HepG2 (cell line): Measurements from ENCODE around the gene PLA2G7.

ENCODE experiments used
- ARNT ChIP-seq: fragments of 450-650 bp; IDR thresholded peaks from 2 replicates; pipeline ENCODE4 v1.6.1; 2017
- FLYWCH1 ChIP-seq: sonication (generic); formaldehyde crosslinking; IDR thresholded peaks from 2 replicates; pipeline ENCODE4 v1.8.1; 2023; ENCODE audit warnings: mild to moderate bottlenecking, missing genetic modification reagents
- FOXA3 ChIP-seq: IDR thresholded peaks from 2 replicates; pipeline ENCODE4 v1.6.1; 2016; ENCODE audit warnings: missing genetic modification reagents, missing compliant biosample characterization
- JUND ChIP-seq: sonication (generic); formaldehyde crosslinking; IDR thresholded peaks from 2 replicates; pipeline ENCODE4 v1.8.0; 2022; ENCODE audit warnings: mild to moderate bottlenecking, missing genetic modification reagents
- PAWR ChIP-seq: sonication (generic); formaldehyde crosslinking; IDR thresholded peaks from 2 replicates; pipeline ENCODE4 v1.4.0; 2020; ENCODE audit warnings: missing genetic modification reagents, mild to moderate bottlenecking, borderline replicate concordance
- ZNF24 ChIP-seq: fragments of 450-650 bp; IDR thresholded peaks from 2 replicates; pipeline ENCODE4 v1.6.1; 2017; ENCODE audit warnings: antibody characterized with exemption, mild to moderate bottlenecking
- ZNF543 ChIP-seq: sonication (generic); formaldehyde crosslinking; IDR thresholded peaks from 2 replicates; pipeline ENCODE4 v1.4.0; 2020; ENCODE audit warnings: mild to moderate bottlenecking, missing genetic modification reagents
- TF ChIP-seq, protein P1 (sequence below): sonication (generic); formaldehyde crosslinking; IDR thresholded peaks from 2 replicates; pipeline ENCODE4 v1.4.0; 2020; ENCODE audit warnings: missing genetic modification reagents
- TF ChIP-seq, protein P2 (sequence below): sonication (generic); formaldehyde crosslinking; IDR thresholded peaks from 2 replicates; pipeline ENCODE4 v1.4.0; 2020; ENCODE audit warnings: missing genetic modification reagents, mild to moderate bottlenecking, borderline replicate concordance
- TF ChIP-seq, protein P3 (sequence below): sonication (generic); formaldehyde crosslinking; IDR thresholded peaks from 2 replicates; pipeline ENCODE4 v1.8.1; 2022; ENCODE audit warnings: low read depth, mild to moderate bottlenecking, missing genetic modification reagents
- TF ChIP-seq, protein P4 (sequence below): sonication (generic); formaldehyde crosslinking; IDR thresholded peaks from 2 replicates; pipeline ENCODE4 v1.5.0; 2020; ENCODE audit warnings: mild to moderate bottlenecking, missing genetic modification reagents, moderate library complexity

DNA sequence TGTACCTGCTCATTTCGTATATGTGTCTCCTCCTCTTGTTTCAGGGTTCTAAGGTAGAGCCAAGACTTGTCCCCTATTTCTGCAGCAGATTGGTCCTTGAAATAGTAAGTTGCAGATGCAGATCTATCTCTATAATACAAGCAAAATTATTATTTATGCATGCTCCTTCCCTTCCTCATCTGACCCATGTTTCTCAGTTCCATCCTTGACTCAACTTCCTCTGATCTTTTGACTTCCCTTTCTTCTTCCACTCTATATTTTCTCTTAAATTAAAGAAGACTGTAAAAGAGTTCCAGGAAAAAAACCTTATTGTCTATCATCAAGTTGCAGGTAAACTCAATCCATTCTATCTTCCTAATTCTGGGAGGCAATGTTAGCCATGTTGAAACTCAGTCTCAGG lies 23.7 kb downstream of the PLA2G7 start:
- TF ChIP-seq, protein P1, sequence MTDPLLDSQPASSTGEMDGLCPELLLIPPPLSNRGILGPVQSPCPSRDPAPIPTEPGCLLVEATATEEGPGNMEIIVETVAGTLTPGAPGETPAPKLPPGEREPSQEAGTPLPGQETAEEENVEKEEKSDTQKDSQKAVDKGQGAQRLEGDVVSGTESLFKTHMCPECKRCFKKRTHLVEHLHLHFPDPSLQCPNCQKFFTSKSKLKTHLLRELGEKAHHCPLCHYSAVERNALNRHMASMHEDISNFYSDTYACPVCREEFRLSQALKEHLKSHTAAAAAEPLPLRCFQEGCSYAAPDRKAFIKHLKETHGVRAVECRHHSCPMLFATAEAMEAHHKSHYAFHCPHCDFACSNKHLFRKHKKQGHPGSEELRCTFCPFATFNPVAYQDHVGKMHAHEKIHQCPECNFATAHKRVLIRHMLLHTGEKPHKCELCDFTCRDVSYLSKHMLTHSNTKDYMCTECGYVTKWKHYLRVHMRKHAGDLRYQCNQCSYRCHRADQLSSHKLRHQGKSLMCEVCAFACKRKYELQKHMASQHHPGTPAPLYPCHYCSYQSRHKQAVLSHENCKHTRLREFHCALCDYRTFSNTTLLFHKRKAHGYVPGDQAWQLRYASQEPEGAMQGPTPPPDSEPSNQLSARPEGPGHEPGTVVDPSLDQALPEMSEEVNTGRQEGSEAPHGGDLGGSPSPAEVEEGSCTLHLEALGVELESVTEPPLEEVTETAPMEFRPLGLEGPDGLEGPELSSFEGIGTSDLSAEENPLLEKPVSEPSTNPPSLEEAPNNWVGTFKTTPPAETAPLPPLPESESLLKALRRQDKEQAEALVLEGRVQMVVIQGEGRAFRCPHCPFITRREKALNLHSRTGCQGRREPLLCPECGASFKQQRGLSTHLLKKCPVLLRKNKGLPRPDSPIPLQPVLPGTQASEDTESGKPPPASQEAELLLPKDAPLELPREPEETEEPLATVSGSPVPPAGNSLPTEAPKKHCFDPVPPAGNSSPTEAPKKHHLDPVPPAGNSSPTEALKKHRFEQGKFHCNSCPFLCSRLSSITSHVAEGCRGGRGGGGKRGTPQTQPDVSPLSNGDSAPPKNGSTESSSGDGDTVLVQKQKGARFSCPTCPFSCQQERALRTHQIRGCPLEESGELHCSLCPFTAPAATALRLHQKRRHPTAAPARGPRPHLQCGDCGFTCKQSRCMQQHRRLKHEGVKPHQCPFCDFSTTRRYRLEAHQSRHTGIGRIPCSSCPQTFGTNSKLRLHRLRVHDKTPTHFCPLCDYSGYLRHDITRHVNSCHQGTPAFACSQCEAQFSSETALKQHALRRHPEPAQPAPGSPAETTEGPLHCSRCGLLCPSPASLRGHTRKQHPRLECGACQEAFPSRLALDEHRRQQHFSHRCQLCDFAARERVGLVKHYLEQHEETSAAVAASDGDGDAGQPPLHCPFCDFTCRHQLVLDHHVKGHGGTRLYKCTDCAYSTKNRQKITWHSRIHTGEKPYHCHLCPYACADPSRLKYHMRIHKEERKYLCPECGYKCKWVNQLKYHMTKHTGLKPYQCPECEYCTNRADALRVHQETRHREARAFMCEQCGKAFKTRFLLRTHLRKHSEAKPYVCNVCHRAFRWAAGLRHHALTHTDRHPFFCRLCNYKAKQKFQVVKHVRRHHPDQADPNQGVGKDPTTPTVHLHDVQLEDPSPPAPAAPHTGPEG (CRISPR knock-in tag): no peak
- TF ChIP-seq ZNF543 (CRISPR knock-in tag): no peak
- TF ChIP-seq, protein P2, sequence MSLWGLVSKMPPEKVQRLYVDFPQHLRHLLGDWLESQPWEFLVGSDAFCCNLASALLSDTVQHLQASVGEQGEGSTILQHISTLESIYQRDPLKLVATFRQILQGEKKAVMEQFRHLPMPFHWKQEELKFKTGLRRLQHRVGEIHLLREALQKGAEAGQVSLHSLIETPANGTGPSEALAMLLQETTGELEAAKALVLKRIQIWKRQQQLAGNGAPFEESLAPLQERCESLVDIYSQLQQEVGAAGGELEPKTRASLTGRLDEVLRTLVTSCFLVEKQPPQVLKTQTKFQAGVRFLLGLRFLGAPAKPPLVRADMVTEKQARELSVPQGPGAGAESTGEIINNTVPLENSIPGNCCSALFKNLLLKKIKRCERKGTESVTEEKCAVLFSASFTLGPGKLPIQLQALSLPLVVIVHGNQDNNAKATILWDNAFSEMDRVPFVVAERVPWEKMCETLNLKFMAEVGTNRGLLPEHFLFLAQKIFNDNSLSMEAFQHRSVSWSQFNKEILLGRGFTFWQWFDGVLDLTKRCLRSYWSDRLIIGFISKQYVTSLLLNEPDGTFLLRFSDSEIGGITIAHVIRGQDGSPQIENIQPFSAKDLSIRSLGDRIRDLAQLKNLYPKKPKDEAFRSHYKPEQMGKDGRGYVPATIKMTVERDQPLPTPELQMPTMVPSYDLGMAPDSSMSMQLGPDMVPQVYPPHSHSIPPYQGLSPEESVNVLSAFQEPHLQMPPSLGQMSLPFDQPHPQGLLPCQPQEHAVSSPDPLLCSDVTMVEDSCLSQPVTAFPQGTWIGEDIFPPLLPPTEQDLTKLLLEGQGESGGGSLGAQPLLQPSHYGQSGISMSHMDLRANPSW (CRISPR knock-in tag): no peak
- TF ChIP-seq, protein P3, sequence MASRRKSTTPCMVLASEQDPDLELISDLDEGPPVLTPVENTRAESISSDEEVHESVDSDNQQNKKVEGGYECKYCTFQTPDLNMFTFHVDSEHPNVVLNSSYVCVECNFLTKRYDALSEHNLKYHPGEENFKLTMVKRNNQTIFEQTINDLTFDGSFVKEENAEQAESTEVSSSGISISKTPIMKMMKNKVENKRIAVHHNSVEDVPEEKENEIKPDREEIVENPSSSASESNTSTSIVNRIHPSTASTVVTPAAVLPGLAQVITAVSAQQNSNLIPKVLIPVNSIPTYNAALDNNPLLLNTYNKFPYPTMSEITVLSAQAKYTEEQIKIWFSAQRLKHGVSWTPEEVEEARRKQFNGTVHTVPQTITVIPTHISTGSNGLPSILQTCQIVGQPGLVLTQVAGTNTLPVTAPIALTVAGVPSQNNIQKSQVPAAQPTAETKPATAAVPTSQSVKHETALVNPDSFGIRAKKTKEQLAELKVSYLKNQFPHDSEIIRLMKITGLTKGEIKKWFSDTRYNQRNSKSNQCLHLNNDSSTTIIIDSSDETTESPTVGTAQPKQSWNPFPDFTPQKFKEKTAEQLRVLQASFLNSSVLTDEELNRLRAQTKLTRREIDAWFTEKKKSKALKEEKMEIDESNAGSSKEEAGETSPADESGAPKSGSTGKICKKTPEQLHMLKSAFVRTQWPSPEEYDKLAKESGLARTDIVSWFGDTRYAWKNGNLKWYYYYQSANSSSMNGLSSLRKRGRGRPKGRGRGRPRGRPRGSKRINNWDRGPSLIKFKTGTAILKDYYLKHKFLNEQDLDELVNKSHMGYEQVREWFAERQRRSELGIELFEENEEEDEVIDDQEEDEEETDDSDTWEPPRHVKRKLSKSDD (CRISPR knock-in tag): no peak
- TF ChIP-seq, protein P4, sequence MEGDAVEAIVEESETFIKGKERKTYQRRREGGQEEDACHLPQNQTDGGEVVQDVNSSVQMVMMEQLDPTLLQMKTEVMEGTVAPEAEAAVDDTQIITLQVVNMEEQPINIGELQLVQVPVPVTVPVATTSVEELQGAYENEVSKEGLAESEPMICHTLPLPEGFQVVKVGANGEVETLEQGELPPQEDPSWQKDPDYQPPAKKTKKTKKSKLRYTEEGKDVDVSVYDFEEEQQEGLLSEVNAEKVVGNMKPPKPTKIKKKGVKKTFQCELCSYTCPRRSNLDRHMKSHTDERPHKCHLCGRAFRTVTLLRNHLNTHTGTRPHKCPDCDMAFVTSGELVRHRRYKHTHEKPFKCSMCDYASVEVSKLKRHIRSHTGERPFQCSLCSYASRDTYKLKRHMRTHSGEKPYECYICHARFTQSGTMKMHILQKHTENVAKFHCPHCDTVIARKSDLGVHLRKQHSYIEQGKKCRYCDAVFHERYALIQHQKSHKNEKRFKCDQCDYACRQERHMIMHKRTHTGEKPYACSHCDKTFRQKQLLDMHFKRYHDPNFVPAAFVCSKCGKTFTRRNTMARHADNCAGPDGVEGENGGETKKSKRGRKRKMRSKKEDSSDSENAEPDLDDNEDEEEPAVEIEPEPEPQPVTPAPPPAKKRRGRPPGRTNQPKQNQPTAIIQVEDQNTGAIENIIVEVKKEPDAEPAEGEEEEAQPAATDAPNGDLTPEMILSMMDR: no peak
- no peak for TF ChIP-seq FLYWCH1 (CRISPR knock-in tag)
- no peak for TF ChIP-seq ARNT
- TF ChIP-seq PAWR: no peak
- no peak for TF ChIP-seq JUND (CRISPR knock-in tag)
- no peak for TF ChIP-seq FOXA3
- TF ChIP-seq ZNF24: no peak
